GM18507 (cell line): ENCODE measurements around the gene SLC35E4.

Source experiments
- DNase-seq: peaks from one replicate; pipeline ENCODE4 v3.0.0; 2011; ENCODE audit warnings: low read depth; ENCODE audit not compliant: insufficient read length; ENCODE audit errors: extremely low spot score
- FAIRE-seq: peaks from 2 replicates; lab custom pipeline; 2011; peaks lifted over from hg19 to GRCh38; lab: Jason Lieb, UNC

SLC35E4 gene

DNA sequence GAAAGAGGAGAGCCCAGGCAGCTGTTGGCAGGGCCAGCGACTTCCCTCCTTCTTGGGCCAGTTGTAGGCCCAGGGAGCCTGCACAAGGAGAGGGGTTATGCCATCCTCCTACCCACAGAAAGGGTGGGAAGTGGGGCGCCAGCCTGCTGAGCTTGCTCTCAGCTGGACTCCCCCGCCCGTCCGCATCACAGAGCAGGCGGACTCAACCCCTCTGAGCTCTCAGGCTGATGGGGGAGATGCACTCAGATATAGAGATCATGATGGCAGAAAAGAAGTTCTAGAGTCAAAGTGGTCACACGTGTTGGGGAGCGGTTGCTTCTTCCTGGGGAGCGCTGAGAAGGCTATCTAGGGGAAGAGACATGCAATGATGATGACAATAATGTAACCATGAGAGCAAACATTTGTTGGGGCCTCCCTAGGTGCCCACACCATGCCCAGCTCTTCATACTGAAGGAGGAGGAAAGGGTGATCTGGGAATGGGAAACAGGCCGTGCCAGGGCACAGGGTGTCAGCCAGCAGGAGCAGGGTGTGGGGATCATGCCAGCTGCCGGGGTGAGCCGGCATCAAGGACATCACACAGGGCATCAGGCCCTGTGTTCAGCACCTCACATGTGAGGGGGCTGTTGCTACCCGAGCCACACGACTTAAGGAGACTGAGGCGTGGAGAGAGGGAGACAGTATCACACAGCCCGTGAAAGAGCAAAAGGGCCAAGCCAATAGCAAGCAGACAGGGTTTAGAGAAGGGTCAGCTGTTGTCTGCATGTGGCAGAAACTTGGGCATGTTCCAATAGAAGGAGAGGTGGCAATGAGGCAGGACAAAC lies 7.7 kb downstream of the SLC35E4 start:
- FAIRE-seq (no peak), DNase-seq (no peak)

DNA sequence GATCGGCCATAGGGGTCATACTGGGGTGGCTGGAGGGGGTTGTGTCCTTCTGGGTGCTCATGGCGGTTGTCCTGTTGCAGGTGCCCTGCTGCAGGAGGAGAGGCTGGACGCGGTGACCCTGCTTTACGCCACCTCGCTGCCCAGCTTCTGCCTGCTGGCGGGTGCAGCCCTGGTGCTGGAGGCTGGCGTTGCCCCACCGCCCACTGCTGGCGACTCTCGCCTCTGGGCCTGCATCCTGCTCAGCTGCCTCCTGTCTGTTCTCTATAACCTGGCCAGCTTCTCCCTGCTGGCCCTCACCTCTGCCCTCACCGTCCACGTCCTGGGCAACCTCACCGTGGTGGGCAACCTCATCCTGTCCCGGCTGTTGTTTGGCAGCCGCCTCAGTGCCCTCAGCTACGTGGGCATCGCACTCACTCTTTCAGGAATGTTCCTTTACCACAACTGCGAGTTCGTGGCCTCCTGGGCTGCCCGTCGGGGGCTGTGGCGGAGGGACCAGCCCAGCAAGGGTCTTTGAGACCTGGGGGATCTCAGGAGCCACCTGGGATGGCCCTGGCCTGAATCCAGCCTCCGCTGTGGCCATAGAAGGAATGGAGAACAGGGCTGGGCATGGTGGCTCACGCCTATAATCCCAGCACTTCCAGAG lies 11.1 kb downstream of the SLC35E4 start:
- FAIRE-seq, result no peak
- DNase-seq, result no peak

DNA sequence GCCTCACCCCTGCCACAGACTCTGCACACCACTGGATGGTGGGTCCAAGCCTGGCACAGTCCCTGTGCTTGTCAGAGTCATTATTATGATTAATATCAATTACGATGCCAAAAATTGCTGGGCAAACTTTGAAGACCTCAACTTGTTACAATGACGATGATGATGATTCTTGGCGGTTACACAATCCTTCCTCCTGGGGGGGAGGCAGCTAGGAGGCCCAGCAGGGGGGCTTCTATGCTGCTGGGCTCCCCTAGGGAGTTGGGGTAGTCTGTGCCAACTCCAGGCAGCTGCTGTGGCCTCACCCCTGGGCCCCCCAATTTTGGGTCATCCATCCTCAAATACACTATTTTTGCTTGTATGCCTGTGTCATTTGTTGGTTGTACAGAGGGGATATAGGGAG lies 12.0 kb downstream of the SLC35E4 start:
- DNase-seq, result no peak
- no peak for FAIRE-seq

- FAIRE-seq (no peak), DNase-seq (no peak)
These were observed 13.2 kb downstream of the SLC35E4 start for GRCh38 chr22:30648825-30649224.

GRCh38 chr22:30649430-30650007 lies 13.9 kb downstream of the SLC35E4 start:
- no peak for FAIRE-seq
- DNase-seq, result no peak

- FAIRE-seq, result no peak
These were observed 15.0 kb downstream of the SLC35E4 start for GRCh38 chr22:30650508-30651116.

GRCh38 chr22:30652852-30653251 lies 17.3 kb downstream of the SLC35E4 start:
- FAIRE-seq, result no peak

More at GRCh38 chr22:30650508-30651116, 15.0 kb downstream of the SLC35E4 start:
- no peak for DNase-seq

GRCh38 chr22:30654361-30654760 lies 18.8 kb downstream of the SLC35E4 start:
- no peak for FAIRE-seq

More at GRCh38 chr22:30652852-30653251, 17.3 kb downstream of the SLC35E4 start:
- no peak for DNase-seq

DNA sequence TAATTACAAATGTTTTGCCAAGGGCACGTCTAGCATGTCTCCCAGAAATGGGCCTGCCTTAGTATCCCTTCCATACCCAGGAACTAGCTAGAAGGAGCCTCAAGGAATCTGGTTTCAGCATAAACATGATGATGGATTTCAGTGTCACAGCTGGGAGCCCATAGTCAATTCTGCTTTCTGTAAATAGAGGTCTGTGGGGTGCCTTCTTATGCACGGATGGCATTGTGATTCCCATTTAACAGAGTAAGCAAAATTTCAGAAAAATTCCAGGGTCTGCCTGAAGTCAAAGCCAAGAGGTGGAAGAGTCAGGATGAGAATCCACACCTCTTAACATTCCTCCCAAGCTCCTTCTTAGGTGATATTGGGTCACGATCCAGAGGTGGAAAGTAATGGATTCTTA lies 20.0 kb downstream of the SLC35E4 start:
- DNase-seq (no peak), FAIRE-seq (no peak)

More at GRCh38 chr22:30654361-30654760, 18.8 kb downstream of the SLC35E4 start:
- DNase-seq, result no peak

- DNase-seq (no peak), FAIRE-seq (no peak)
These were observed 26.5 kb downstream of the SLC35E4 start for GRCh38 chr22:30662040-30662439.

DNA sequence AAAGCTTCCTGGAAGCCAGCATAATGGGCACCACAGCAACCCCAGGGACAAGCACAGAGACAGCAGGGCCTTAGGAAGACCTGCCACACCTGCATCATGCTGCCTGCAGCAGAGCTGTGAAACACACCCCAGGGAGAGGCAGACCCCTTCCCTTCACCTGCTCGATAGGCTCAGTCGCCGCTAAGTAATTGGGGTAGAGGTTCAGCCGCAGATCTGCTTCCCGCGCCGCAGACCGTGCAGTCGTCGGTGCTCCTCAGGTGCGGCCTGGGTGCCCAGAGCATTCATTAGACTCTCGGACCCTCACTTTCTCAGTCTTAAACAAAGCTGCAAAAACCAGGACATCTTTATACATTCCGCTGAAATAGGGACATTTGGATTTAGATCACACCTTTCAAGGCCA lies 29.2 kb downstream of the SLC35E4 start:
- FAIRE-seq (no peak), DNase-seq (no peak)

GRCh38 chr22:30665266-30665665 lies 29.7 kb downstream of the SLC35E4 start:
- DNase-seq, result no peak
- FAIRE-seq, result no peak

DNA sequence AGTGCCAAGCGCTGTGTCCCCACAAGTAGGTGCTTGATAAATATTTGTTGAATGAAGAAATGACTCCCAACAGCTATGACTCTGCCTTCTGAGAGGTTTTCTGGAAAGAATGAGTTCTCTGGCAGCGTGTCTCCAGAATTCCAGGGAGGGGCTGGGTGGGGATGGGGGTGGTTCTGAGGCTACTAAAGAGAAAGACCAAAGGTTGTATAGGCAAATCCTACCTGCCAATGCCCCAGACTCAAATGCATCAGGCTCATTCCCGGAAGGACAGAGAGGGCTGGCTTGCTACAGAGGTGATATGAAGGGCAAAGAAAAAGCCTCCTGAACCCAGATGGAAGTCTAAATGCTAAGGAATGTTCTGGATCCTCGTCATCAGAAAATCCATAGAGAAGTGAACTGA lies 30.2 kb downstream of the SLC35E4 start:
- no peak for DNase-seq
- no peak for FAIRE-seq

DNA sequence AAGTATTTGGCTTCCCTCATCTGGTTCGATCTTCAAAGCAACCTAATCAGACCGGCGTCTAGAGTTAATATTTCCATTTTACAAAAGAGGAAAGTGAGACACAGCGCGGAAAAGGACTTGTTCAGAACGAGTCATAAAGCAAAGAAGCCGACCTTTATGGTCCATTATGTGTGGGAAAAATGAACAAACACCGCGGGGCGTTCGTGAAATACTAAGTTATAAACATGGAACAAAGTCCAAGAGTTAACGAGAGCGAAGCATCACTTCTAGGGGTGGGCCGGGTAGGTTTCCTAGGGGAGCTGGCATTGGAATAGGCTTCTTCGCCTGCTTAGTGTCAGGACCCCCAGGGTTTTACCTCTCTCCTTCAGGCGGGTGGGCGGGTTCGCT lies 31.5 kb downstream of the SLC35E4 start:
- FAIRE-seq, result no peak
- DNase-seq, result no peak

GRCh38 chr22:30667494-30668385 lies 32.2 kb downstream of the SLC35E4 start, which contains the start of gene DUSP18:
TSS of gene DUSP18 (minus strand) at chr22:30667875. CDS start at chr22:30664003, 3,872 bp downstream.
- peak; percentile 98 for DNase-seq
- FAIRE-seq, result peak; percentile 96

- DNase-seq, result no peak
- FAIRE-seq, result no peak
These were observed 32.8 kb downstream of the SLC35E4 start for GRCh38 chr22:30668386-30668710.

DNA sequence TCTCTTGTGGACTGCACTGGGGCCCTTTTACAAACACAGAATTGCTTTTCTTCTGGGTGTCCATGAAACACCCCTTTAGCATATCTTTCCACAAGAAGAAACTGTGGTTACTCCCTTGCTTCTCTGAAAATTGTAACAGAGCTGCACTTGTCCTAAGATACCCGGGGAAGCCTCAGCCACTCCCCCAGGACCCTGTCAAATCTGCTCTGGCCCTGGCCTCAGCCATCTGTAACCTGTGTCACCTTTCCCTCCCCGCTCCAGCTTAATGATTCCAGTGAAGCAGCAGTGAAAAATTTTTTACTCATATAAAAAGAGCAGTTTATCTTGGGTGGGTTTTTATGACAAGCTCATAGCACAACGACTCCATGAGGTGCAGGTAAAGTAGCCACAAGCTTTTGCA lies 35.5 kb downstream of the SLC35E4 start:
- no peak for DNase-seq

DNA sequence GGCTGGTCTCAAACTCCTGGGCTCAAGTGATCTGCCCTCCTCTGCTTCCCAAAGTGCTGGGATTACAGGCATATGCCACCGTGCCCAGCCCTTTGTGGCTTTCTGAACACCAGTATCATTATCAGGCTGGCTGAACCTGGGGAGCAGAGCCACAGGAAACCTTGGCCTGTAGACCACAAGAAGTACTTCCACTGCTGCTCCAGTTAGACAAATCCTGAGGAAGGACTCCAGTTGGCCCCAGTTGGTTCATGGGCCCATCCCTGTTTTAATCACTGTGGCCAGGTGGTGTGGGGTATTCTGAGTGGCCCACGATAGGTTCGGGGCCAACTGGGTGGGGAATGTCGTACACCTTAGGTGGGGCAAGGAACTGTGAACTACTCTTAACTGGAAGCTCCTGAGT lies 37.6 kb downstream of the SLC35E4 start:
- FAIRE-seq (no peak), DNase-seq (no peak)

More for the DNA sequence above, 35.5 kb downstream of the SLC35E4 start:
- no peak for FAIRE-seq

DNA sequence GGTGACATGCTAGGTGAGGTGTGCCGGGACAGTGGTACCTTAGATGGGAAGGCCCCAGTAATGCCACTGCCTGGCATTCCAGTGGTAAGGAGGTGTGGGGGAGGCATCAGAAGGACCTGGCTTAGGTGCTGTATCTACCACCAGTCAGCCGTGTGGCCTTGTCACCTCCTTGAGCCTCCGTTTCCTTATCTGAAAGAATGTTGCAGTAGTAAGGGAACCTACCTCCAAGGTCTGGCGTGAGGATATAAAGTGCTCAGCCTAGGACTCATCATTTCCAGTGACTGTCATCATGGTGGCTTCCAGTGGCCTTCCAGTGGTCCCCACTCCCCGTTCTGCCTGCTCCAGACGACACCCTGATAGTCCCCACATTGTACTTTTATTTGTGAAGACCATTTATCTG lies 38.9 kb downstream of the SLC35E4 start:
- no peak for DNase-seq
- FAIRE-seq, result no peak
